ENCODE data around the gene NDEL1.

GRCh38 chr17:8417806-8418205 is 17.9 kb upstream of the NDEL1 start:
- TF ChIP-seq CTCF (IDR thresholded peaks at IDR 0.05; ENCODE audit: insufficient read depth, low read length, poor library complexity, severe bottlenecking): no peak
- TF ChIP-seq EZH2phosphoT487 (conservative IDR thresholded peaks at IDR 0.05; ENCODE audit: low read length): no peak

All from SU-DHL-6 (cell line).